Body of pancreas (tissue), 4 donors: ENCODE results near the gene CSAD. TPM values are rescaled to one million over a fixed set of nuclear protein-coding genes. Genes with fewer than 3 reads are reported as not detected.

Experiments
- ATAC-seq: fragments of 150-250 bp; one replicate; pipeline ENCODE4 v1.9.1; 2016
- DNase-seq, 4 donors: peaks; one replicate each; pipeline ENCODE4 v3.0.0-alpha.2; 2019
- H3K27ac ChIP-seq, 4 donors: fragments of 200-600 bp; sonication (generic); 1 replicate in 3 of 4; 2 replicates in 1 of 4; pipeline versions ENCODE4 v1.5.1 to v1.6.1; 2016 to 2019; ENCODE audit warnings: mild to moderate bottlenecking in 1 of 4, mixed read lengths in 1 of 4, moderate library complexity in 1 of 4
- H3K27me3 ChIP-seq, 2 donors: fragments of 200-600 bp; sonication (generic); one replicate each; pipeline ENCODE4 v1.6.0; 2016; ENCODE audit warnings: mild to moderate bottlenecking in 1 of 2
- H3K36me3 ChIP-seq, 2 donors: fragments of 200-600 bp; sonication (generic); replicated peaks in 1 of 2; 2 replicates each; pipeline ENCODE4 v1.5.1; 2016; ENCODE audit warnings: low read depth in 2 of 2; ENCODE audit not compliant: insufficient read depth in 1 of 2
- H3K4me1 ChIP-seq: fragments of 200-600 bp; sonication (generic); one replicate; pipeline ENCODE4 v1.6.0; 2016
- H3K4me3 ChIP-seq, 2 donors: fragments of 200-600 bp; sonication (generic); 1 replicate in 1 of 2; 2 replicates in 1 of 2; pipeline ENCODE4 v1.5.1; 2016 to 2019
- H3K9me3 ChIP-seq, 3 donors: fragments of 200-600 bp; sonication (generic); 1 replicate in 2 of 3; 2 replicates in 1 of 3; pipeline ENCODE4 v1.5.1; 2016
- CTCF ChIP-seq, 7 experiments: fragments of 450-650 bp in 4 of 7; fragments of 200-600 bp in 3 of 7; sonication (generic) in 3 of 7; IDR thresholded peaks; one replicate each; pipeline ENCODE4 v1.5.1; 2016 to 2019; ENCODE audit warnings: antibody characterized with exemption in 7 of 7
- POLR2A ChIP-seq, 3 donors: fragments of 450-650 bp; IDR thresholded peaks; one replicate each; pipeline ENCODE4 v1.6.1; 2016; ENCODE audit warnings: antibody characterized with exemption in 3 of 3, mild to moderate bottlenecking in 2 of 3
- WGBS, 2 donors: methylation state at CpG; one replicate each; pipeline ENCODE4 v1.1.5; 2017; 5-methylcytosine and 5-hydroxymethylcytosine counted together
- intact Hi-C: fragments of 100-400 bp; cut with DNase I; formaldehyde crosslinking; loops from one replicate; pipeline ENCODE4 v1.15.1; 2023
- total RNA-seq, 2 donors: library from RNA; depleted of rRNA; stranded (reverse); fragments of >200 nt; gene quantifications; one replicate each; pipeline ENCODE4 v1.1.0, GENCODE V29; 2016

CSAD gene
- total RNA-seq, 2 donors from 2014 or later: 31.4 to 64.3 TPM

DNA sequence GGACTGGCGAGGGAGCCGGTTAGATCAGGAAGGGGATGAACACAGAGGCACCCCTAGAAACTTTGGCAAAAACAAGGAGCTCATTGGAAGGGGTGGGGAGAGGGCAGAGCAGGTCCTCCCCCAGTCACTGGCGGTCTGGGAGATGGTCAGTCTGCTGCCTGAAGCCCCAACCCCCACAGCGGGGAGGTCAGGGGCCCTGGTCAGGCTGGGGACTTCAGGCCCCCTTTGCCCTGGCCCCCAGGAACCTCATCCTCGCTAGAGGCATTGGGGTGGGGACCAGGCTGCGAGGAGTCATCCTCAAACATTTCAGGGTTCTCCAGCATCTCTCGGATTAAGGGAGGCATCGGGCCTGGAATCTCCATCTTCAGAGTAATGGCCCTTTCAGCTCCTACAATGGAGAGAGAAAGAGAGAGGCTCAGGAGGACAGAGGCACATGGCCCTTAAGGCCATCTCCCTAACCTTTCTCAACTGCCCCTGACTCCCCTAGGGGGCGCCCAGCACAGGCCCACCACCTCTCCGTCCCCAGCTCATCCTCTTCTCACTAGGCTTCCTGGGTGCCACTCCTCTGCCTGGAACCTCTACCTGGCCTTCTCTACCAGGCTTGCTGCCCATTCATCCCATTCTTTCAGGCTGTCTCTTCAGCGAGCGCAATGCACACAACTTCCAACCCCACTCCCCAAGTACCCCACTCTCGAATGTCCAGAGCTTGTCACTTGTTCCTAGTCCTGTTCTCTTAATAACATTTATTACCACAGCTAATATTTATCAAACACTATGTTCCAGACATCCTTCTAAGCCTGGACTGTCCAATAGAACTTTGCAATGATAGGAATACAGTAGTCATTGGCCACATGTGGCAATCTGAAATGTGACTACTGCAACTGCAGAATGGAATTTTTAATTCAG lies 31.0 kb upstream of the CSAD start:
- intact Hi-C loops: loop anchor here (5.0 kb wide), 2 partner anchors 46 to 76 kb away; no protein-coding TSS in a partner anchor
- 86 to 89% methylated on average over 11 to 13 of the region's 13 CpGs for WGBS, 2 donors
- DNase-seq (peak in 1 of 4 donors; percentile 36), ATAC-seq (no peak)
- H3K9me3 ChIP-seq: no peaks in the 10 kb centered on the region
- H3K27ac ChIP-seq: no peak overlapping the region
- H3K4me1 ChIP-seq: peaks cover 8% of the 10 kb centered on the region
- TF ChIP-seq POLR2A (IDR thresholded peaks at IDR 0.05) (no peak), CTCF (IDR thresholded peaks at IDR 0.05) (peak in 3 of 7 experiments; percentile 1 to 31 (median 31))
- H3K4me3 ChIP-seq: no peak overlapping the region
- no peaks in the 10 kb centered on the region for H3K27me3 ChIP-seq
- peaks cover 0 to 6% of the 10 kb centered on the region in 2 donors for H3K36me3 ChIP-seq

GRCh38 chr12:53210843-53211242 lies 30.1 kb upstream of the CSAD start:
- Histone ChIP-seq H3K36me3 (peaks cover 0 to 6% of the 10 kb centered on the region in 2 donors), H3K4me3 (no peak overlapping the region), H3K9me3 (no peaks in the 10 kb centered on the region), H3K4me1 (peaks cover 8% of the 10 kb centered on the region), H3K27ac (no peak overlapping the region), H3K27me3 (no peaks in the 10 kb centered on the region)
- TF ChIP-seq CTCF (IDR thresholded peaks at IDR 0.05) (no peak), POLR2A (IDR thresholded peaks at IDR 0.05) (no peak)
- no peak for DNase-seq
- 75 to 85% methylated on average over 4 of the region's 4 CpGs for WGBS, 2 donors
- intact Hi-C loops: loop anchor here (5.0 kb wide), 2 partner anchors 46 to 76 kb away; no protein-coding TSS in a partner anchor
- no peak for ATAC-seq

DNA sequence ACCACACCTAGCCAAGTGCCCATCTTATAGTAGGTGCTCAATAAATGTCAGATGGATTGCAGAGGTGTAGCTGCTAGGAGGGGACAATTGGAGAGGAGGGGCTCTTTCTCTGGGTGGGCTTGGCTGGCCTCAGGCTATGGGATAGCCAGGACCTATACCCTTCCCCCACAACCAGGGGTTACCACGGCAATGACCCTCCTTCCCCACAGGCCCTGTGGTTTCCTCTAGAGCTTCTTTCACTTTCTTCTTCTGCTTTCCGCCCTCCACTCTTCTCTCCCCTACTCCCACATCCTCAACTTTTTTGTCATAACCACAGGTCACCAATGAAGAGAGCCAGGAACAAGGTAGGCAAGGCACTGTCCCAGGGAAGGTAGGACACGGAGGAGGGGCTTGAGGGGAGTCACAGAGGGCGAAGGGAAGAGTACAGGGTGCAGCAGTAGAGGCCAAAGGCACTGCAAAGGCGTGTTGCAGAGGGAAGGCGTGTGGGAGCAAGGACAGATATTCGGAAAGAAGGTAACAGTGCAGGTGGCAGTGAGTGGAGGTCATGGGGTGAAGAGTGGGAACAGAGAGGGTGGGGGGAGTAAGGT lies 28.2 kb upstream of the CSAD start:
- H3K4me1 ChIP-seq: peaks cover 8% of the 10 kb centered on the region
- no peaks in the 10 kb centered on the region for H3K27me3 ChIP-seq
- H3K36me3 ChIP-seq: peaks cover 0 to 6% of the 10 kb centered on the region in 2 donors
- no peak overlapping the region for H3K27ac ChIP-seq
- intact Hi-C loops: no loop called here
- H3K9me3 ChIP-seq: no peaks in the 10 kb centered on the region
- TF ChIP-seq POLR2A (IDR thresholded peaks at IDR 0.05): no peak
- no peak for TF ChIP-seq CTCF (IDR thresholded peaks at IDR 0.05)
- ATAC-seq (no peak), DNase-seq (no peak)
- WGBS, 2 donors: 43 to 65% methylated on average over 7 of the region's 7 CpGs
- no peak overlapping the region for H3K4me3 ChIP-seq

- H3K36me3 ChIP-seq: peaks cover 0 to 6% of the 10 kb centered on the region in 2 donors
- no peaks in the 10 kb centered on the region for H3K9me3 ChIP-seq
- no peak overlapping the region for H3K27ac ChIP-seq
- WGBS, 2 donors: 36 to 54% methylated on average over 2 of the region's 2 CpGs
- TF ChIP-seq CTCF (IDR thresholded peaks at IDR 0.05) (no peak), POLR2A (IDR thresholded peaks at IDR 0.05) (no peak)
- H3K27me3 ChIP-seq: no peaks in the 10 kb centered on the region
- no peak overlapping the region for H3K4me3 ChIP-seq
- H3K4me1 ChIP-seq: peaks cover 8% of the 10 kb centered on the region
- no peak for DNase-seq
- intact Hi-C loops: no loop called here
- no peak for ATAC-seq
Measured at GRCh38 chr12:53208435-53208834, 27.7 kb upstream of the CSAD start.
